ENCODE measurements around the gene VASH1.

- TF ChIP-seq, protein P1, sequence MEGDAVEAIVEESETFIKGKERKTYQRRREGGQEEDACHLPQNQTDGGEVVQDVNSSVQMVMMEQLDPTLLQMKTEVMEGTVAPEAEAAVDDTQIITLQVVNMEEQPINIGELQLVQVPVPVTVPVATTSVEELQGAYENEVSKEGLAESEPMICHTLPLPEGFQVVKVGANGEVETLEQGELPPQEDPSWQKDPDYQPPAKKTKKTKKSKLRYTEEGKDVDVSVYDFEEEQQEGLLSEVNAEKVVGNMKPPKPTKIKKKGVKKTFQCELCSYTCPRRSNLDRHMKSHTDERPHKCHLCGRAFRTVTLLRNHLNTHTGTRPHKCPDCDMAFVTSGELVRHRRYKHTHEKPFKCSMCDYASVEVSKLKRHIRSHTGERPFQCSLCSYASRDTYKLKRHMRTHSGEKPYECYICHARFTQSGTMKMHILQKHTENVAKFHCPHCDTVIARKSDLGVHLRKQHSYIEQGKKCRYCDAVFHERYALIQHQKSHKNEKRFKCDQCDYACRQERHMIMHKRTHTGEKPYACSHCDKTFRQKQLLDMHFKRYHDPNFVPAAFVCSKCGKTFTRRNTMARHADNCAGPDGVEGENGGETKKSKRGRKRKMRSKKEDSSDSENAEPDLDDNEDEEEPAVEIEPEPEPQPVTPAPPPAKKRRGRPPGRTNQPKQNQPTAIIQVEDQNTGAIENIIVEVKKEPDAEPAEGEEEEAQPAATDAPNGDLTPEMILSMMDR (conservative IDR thresholded peaks at IDR 0.05), result no peak
- TF ChIP-seq EZH2 (IDR thresholded peaks at IDR 0.05; ENCODE audit: low read depth), result no peak
These were observed 45.2 kb downstream of the VASH1 start for GRCh38 chr14:76806446-76806845.
